Adrenal gland (tissue), 5 donors: ENCODE data around the gene WFDC1.

Experiments
- POLR2A ChIP-seq, 2 donors: fragments of 450-650 bp; IDR thresholded peaks; one replicate each; pipeline ENCODE4 v1.6.1; 2017; ENCODE audit warnings: antibody characterized with exemption in 2 of 2, mild to moderate bottlenecking in 2 of 2, moderate library complexity in 1 of 2
- TF ChIP-seq, protein P1 (sequence below), 6 experiments: fragments of 450-650 bp in 4 of 6; fragments of 200-600 bp in 2 of 6; sonication (generic) in 1 of 6; IDR thresholded peaks; 1 replicate in 5 of 6; 2 replicates in 1 of 6; pipeline versions ENCODE4 v1.5.1 to v1.8.0; 2016 to 2021; ENCODE audit warnings: antibody characterized with exemption in 6 of 6, mild to moderate bottlenecking in 2 of 6, moderate library complexity in 1 of 6
- donor health status: DM: no; HTN: no; CAD: no.

DNA sequence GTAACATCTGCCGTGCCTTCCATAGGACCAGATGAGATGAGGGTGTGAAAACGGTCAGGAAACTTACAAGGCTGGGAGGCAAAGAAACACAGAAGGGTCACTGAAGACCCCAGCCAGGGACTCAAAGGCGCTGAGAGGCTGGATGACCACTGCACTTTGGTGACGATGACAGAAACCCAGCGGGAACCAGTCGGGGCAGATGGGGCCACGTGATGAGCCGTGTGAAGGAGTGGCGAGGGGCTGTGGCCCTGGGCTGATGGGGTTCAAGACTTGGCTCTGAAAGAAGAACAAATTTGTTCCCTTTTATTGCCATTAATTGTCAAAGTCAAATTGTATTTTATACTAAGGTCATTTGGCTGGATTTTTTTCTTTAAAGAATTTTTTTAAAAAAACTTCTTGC, 45.1 kb downstream of the WFDC1 start:
- TF ChIP-seq, protein P1, sequence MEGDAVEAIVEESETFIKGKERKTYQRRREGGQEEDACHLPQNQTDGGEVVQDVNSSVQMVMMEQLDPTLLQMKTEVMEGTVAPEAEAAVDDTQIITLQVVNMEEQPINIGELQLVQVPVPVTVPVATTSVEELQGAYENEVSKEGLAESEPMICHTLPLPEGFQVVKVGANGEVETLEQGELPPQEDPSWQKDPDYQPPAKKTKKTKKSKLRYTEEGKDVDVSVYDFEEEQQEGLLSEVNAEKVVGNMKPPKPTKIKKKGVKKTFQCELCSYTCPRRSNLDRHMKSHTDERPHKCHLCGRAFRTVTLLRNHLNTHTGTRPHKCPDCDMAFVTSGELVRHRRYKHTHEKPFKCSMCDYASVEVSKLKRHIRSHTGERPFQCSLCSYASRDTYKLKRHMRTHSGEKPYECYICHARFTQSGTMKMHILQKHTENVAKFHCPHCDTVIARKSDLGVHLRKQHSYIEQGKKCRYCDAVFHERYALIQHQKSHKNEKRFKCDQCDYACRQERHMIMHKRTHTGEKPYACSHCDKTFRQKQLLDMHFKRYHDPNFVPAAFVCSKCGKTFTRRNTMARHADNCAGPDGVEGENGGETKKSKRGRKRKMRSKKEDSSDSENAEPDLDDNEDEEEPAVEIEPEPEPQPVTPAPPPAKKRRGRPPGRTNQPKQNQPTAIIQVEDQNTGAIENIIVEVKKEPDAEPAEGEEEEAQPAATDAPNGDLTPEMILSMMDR (IDR thresholded peaks at IDR 0.05), result no peak
- TF ChIP-seq POLR2A (IDR thresholded peaks at IDR 0.05), result no peak
